ENCODE data around the gene ERC2.

The ERC2 gene

DNA sequence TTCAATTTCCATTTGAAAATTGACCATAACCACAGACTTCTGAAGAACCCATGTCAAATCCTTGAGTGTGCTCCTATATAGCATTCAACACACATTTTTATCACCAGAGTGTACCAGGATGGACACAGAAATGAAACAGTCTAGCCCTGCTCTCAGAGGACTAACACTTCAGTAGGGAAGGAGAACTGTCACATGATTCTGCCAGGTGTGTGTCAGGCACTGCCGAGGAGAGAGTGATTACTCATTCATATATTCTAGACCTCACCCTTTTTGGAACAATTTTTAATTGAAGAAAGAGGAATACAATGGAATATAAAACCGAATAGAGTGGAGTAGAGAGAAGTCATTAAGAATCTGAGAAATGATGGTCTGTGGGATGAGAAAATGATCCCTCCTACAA is 125.8 kb downstream of the ERC2 start:
- H3K4me1 ChIP-seq: no peaks in the 10 kb centered on the region
- H3K79me2 ChIP-seq: no peaks in the 10 kb centered on the region
- H3K27me3 ChIP-seq (ENCODE audit: control insufficient read depth, insufficient read depth, low read length): no peaks in the 10 kb centered on the region
- H3K4me2 ChIP-seq (ENCODE audit: low read length): no peak overlapping the region
- TF ChIP-seq, protein P1, sequence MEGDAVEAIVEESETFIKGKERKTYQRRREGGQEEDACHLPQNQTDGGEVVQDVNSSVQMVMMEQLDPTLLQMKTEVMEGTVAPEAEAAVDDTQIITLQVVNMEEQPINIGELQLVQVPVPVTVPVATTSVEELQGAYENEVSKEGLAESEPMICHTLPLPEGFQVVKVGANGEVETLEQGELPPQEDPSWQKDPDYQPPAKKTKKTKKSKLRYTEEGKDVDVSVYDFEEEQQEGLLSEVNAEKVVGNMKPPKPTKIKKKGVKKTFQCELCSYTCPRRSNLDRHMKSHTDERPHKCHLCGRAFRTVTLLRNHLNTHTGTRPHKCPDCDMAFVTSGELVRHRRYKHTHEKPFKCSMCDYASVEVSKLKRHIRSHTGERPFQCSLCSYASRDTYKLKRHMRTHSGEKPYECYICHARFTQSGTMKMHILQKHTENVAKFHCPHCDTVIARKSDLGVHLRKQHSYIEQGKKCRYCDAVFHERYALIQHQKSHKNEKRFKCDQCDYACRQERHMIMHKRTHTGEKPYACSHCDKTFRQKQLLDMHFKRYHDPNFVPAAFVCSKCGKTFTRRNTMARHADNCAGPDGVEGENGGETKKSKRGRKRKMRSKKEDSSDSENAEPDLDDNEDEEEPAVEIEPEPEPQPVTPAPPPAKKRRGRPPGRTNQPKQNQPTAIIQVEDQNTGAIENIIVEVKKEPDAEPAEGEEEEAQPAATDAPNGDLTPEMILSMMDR (IDR thresholded peaks at IDR 0.05): no peak
- no peaks in the 10 kb centered on the region for H3K36me3 ChIP-seq (ENCODE audit: control insufficient read depth, insufficient read depth, low read length)
- no peak overlapping the region for H2AFZ ChIP-seq
- no peaks in the 10 kb centered on the region for H3K9me3 ChIP-seq (ENCODE audit: control insufficient read depth, low read length)
- H3K9ac ChIP-seq: no peak overlapping the region
- H3K27ac ChIP-seq: no peak overlapping the region
- no peak overlapping the region for H3K4me3 ChIP-seq (ENCODE audit: low read depth, low read length)

DNA sequence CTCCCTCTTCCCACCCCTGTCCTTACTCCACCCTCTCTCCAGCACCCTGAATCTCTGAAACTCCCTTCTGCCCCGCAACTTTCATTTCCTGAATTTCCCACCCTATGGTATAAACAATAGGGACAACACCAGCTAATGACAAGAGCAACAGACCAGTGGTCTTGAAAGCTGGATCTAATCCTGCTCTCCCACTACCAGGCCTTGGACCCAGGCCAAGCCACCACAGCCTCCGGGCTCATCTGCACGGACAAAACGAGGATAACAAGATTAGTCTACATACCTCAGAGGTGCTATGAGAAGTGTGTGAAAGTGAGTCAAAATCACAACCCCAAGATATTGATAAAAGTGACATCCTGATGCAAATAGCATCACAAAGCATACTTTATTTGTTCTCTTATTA is 128.6 kb downstream of the ERC2 start:
- Histone ChIP-seq H3K4me1 (no peaks in the 10 kb centered on the region), H3K4me3 (ENCODE audit: low read depth, low read length) (no peak overlapping the region), H3K27ac (no peak overlapping the region), H3K4me2 (ENCODE audit: low read length) (no peak overlapping the region), H3K9me3 (ENCODE audit: control insufficient read depth, low read length) (no peaks in the 10 kb centered on the region), H3K79me2 (no peaks in the 10 kb centered on the region), H3K27me3 (ENCODE audit: control insufficient read depth, insufficient read depth, low read length) (no peaks in the 10 kb centered on the region), H3K36me3 (ENCODE audit: control insufficient read depth, insufficient read depth, low read length) (no peaks in the 10 kb centered on the region), H3K9ac (no peak overlapping the region), H2AFZ (no peak overlapping the region)
- TF ChIP-seq, protein P1 (IDR thresholded peaks at IDR 0.05): no peak

DNA sequence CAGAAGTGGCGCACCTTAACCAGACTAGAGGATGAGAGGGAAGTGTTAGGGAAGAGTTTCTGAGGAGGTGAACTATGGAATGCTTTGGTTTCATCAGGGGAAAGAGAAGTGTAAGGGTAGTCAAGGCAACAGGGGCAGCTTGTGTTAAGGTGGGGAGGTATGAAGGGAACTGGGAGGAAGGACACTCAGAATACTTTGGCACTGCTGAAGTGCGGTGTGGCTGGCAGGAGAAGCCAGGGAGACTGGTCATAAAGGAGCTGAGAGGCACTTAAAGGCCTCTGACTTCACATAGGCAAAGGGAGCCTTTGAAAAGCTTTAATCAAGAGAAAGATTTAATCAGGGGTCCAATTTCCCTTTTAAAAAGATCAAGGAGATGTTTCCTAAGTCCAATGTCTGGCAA is 129.0 kb downstream of the ERC2 start:
- no peaks in the 10 kb centered on the region for H3K4me1 ChIP-seq
- H3K79me2 ChIP-seq: no peaks in the 10 kb centered on the region
- H3K27ac ChIP-seq: no peak overlapping the region
- no peaks in the 10 kb centered on the region for H3K9me3 ChIP-seq (ENCODE audit: control insufficient read depth, low read length)
- no peak overlapping the region for H3K4me3 ChIP-seq (ENCODE audit: low read depth, low read length)
- H3K27me3 ChIP-seq (ENCODE audit: control insufficient read depth, insufficient read depth, low read length): no peaks in the 10 kb centered on the region
- H3K4me2 ChIP-seq (ENCODE audit: low read length): no peak overlapping the region
- no peak overlapping the region for H2AFZ ChIP-seq
- H3K36me3 ChIP-seq (ENCODE audit: control insufficient read depth, insufficient read depth, low read length): no peaks in the 10 kb centered on the region
- no peak overlapping the region for H3K9ac ChIP-seq
- TF ChIP-seq, protein P1 (IDR thresholded peaks at IDR 0.05): no peak

DNA sequence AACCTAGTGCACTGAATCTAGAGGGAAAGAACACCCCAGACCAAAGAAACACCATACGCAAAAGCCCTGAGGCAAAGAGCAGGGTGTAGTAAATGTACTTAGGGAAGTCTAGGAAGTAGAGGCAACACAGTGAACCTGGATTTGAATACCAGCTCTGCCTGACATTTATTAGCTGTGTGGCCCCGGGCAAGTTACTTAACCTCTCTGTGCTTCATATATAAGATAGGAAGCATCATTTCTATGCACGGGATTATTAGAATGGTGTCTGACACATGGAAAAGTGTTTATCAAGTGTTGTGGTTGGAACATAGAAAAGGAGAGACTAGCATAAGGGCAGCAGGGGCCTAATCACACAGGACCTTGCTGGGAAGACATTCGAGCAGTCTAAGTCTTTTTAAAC is 132.2 kb downstream of the ERC2 start:
- Histone ChIP-seq H3K4me2 (ENCODE audit: low read length) (no peak overlapping the region), H3K4me1 (no peaks in the 10 kb centered on the region), H3K27me3 (ENCODE audit: control insufficient read depth, insufficient read depth, low read length) (no peaks in the 10 kb centered on the region), H3K4me3 (ENCODE audit: low read depth, low read length) (no peak overlapping the region), H3K27ac (no peak overlapping the region), H3K36me3 (ENCODE audit: control insufficient read depth, insufficient read depth, low read length) (no peaks in the 10 kb centered on the region), H3K9me3 (ENCODE audit: control insufficient read depth, low read length) (no peaks in the 10 kb centered on the region), H3K79me2 (no peaks in the 10 kb centered on the region), H3K9ac (no peak overlapping the region), H2AFZ (no peak overlapping the region)
- TF ChIP-seq, protein P1 (IDR thresholded peaks at IDR 0.05): no peak

DNA sequence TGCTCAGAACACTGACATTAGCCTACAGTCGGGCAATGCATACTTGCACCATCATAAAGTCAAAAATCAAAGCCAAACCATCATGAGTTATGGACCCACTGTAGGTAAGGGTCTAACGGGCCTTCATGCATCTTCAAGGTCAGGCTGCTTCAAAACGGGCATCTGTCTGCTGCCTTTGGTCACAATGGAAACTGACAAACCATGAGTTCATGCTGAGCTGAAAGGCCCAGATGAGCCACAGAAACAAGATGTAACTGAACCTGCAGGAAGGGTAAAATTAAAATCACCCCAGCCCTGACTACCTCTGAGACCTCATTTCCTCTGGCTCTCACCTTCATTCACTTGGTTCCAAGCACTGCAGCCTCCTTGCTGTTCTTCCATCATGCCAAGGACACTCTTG is 143.8 kb downstream of the ERC2 start:
- Histone ChIP-seq H3K9ac (no peak overlapping the region), H3K27me3 (ENCODE audit: control insufficient read depth, insufficient read depth, low read length) (no peaks in the 10 kb centered on the region), H2AFZ (no peak overlapping the region), H3K9me3 (ENCODE audit: control insufficient read depth, low read length) (no peaks in the 10 kb centered on the region), H3K4me3 (ENCODE audit: low read depth, low read length) (no peak overlapping the region), H3K79me2 (no peaks in the 10 kb centered on the region), H3K4me2 (ENCODE audit: low read length) (no peak overlapping the region), H3K27ac (no peak overlapping the region), H3K4me1 (no peaks in the 10 kb centered on the region), H3K36me3 (ENCODE audit: control insufficient read depth, insufficient read depth, low read length) (no peaks in the 10 kb centered on the region)
- TF ChIP-seq, protein P1 (IDR thresholded peaks at IDR 0.05): no peak
